Testis (tissue), 2 donors: Measurements from ENCODE around the gene P3H1.

ENCODE experiments used
- CTCF ChIP-seq, 3 experiments: fragments of 450-650 bp in 2 of 3; fragments of 200-600 bp in 1 of 3; sonication (generic) in 1 of 3; IDR thresholded peaks; one replicate each; pipeline ENCODE4 v1.5.1; 2016 to 2019; ENCODE audit warnings: antibody characterized with exemption in 3 of 3, mild to moderate bottlenecking in 2 of 3, moderate library complexity in 1 of 3
- POLR2A ChIP-seq: fragments of 450-650 bp; IDR thresholded peaks from one replicate; pipeline ENCODE4 v1.6.1; 2017; ENCODE audit warnings: antibody characterized with exemption, mild to moderate bottlenecking, moderate library complexity

- no peak for TF ChIP-seq CTCF (IDR thresholded peaks at IDR 0.05)
- TF ChIP-seq POLR2A = no peak
Measured at GRCh38 chr1:42797414-42797813, 30.6 kb upstream of the P3H1 start.
